GM12892 (cell line): Measurements from ENCODE around the gene ANKRD44.
A peak's percentile ranks its signal among the peaks of the same experiment; 100 is the strongest.

Experiments used
- DNase-seq: peaks from one replicate; pipeline ENCODE4 v3.0.0; 2011; ENCODE audit not compliant: insufficient read length
- FAIRE-seq: peaks from 2 replicates; lab custom pipeline; 2011; peaks lifted over from hg19 to GRCh38; lab: Jason Lieb, UNC
- POLR2A ChIP-seq: IDR thresholded peaks from 2 replicates; pipeline ENCODE4 v1.6.1; 2011; ENCODE audit warnings: low read depth, low read length, control low read depth
- POLR2AphosphoS5 ChIP-seq: IDR thresholded peaks from 2 replicates; pipeline ENCODE4 v1.6.1; 2011; ENCODE audit warnings: low read depth, low read length, control low read depth
- TAF1 ChIP-seq: IDR thresholded peaks from 2 replicates; pipeline ENCODE4 v1.6.1; 2011; ENCODE audit warnings: low read depth, mild to moderate bottlenecking, control low read depth, low read length, borderline replicate concordance

Gene ANKRD44

GRCh38 chr2:197254776-197255530 lies 55.6 kb downstream of the ANKRD44 start:
- no peak for DNase-seq
- peak; percentile 21 for FAIRE-seq
- no peak for TF ChIP-seq POLR2AphosphoS5
- no peak for TF ChIP-seq TAF1
- TF ChIP-seq POLR2A: no peak

- no peak for DNase-seq
- TF ChIP-seq TAF1 (no peak), POLR2A (no peak)
- peak; percentile 51 for FAIRE-seq
These were observed 59.0 kb downstream of the ANKRD44 start for GRCh38 chr2:197251576-197251975.

DNA sequence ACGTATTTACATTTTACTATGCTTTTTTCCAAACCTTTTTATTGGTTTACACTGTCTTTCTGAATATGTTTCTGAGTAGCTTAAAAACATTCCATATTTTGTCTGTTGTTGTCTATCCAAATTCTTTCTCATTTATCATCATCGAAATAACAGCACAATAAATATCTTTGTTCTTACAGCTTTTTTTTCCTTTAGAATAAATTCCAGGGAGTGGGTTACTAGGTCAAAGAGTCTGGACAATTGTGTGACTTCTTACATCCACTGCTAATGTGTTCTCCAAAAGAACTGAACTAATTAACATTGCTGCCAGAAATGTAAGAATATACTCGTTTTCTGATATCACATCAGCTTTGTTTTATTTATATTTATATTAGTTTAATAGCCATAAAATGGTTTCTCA lies 59.4 kb downstream of the ANKRD44 start:
- TF ChIP-seq POLR2A: no peak
- no peak for TF ChIP-seq TAF1
- TF ChIP-seq POLR2AphosphoS5: no peak
- FAIRE-seq (no peak), DNase-seq (no peak)

DNA sequence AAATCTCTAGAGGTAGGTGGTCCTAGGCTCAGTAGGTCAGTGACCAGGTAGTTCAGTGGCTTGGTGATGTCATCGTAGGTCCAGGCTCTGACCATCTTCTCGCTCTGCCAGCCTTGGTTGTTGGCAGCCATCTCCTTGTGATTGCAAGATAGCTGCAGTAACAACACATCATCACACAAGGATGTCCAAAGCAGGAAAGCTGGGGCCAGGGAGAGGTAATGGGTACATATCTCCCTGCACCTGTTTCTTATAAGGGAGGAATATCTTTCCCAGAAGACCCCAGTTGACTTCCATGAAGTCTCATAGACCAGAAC lies 60.5 kb downstream of the ANKRD44 start:
- TF ChIP-seq POLR2A (no peak), POLR2AphosphoS5 (no peak), TAF1 (no peak)
- DNase-seq (no peak), FAIRE-seq (peak; percentile 77)

DNA sequence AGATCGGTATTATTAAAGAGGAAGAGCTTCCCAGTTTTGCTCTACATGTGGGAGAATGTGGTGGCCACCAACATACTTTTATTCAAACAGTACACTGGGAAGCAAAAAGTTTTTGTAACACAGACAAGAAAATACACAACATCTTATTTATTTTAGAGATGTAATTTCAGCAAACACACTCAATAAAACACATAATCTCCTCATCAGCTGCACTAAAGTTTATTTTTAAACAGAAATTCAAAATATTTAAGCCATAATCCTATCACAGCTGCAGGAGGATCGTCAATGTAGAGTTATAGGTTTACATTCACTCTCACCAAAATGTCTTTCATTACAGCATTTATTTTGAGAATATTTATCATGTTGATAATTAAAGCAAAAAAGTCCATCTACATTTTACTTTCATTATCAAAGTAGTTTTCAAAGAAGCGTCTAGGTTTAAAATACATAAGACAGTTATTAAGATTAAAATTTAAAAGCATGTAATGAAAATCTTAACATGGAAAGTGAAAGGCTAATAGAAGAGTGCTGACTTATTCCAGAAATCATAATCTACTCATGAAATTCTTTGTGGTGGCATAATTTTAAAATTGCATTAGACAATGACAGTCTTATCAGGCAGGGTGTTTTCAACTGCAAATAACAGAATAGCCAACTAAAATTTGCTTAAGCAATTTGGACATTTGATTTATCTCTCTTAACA lies 61.0 kb downstream of the ANKRD44 start:
- TF ChIP-seq TAF1: no peak
- TF ChIP-seq POLR2A: no peak
- no peak for TF ChIP-seq POLR2AphosphoS5
- no peak for FAIRE-seq

GRCh38 chr2:197248623-197249022 lies 62.0 kb downstream of the ANKRD44 start:
- no peak for TF ChIP-seq POLR2AphosphoS5
- no peak for TF ChIP-seq POLR2A
- DNase-seq (no peak), FAIRE-seq (no peak)

More for the DNA sequence above, 61.0 kb downstream of the ANKRD44 start:
- DNase-seq: no peak

GRCh38 chr2:197248001-197248401 lies 62.6 kb downstream of the ANKRD44 start:
- DNase-seq (no peak), FAIRE-seq (no peak)
- TF ChIP-seq TAF1 (no peak), POLR2A (no peak), POLR2AphosphoS5 (no peak)

GRCh38 chr2:197247083-197247482 lies 63.5 kb downstream of the ANKRD44 start:
- no peak for FAIRE-seq
- DNase-seq: no peak
- TF ChIP-seq POLR2AphosphoS5 (no peak), TAF1 (no peak), POLR2A (no peak)

- peak; percentile 42 for FAIRE-seq
- TF ChIP-seq TAF1 (no peak), POLR2AphosphoS5 (no peak), POLR2A (no peak)
- no peak for DNase-seq
These were observed 64.5 kb downstream of the ANKRD44 start for GRCh38 chr2:197245829-197246804.

DNA sequence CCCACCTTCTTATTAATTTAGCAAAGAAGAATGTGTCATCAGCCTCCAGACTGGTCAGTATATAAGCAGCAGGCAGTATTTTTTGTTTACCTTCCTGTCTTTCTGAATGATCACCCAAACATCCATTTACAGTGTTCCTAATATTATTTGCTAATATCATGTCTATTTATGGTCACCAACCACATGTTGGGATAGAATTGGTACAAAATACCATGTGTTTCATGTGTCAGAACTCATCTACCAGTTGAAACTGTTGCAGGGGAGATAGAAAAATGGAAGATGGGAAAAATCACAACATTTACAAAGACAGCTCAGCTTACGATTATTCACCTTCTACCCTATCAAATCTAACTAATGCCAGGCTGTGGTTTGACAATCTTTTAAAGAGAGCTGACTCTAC lies 66.2 kb downstream of the ANKRD44 start:
- FAIRE-seq (peak; percentile 56), DNase-seq (no peak)
- TF ChIP-seq POLR2AphosphoS5 (no peak), POLR2A (no peak), TAF1 (no peak)

DNA sequence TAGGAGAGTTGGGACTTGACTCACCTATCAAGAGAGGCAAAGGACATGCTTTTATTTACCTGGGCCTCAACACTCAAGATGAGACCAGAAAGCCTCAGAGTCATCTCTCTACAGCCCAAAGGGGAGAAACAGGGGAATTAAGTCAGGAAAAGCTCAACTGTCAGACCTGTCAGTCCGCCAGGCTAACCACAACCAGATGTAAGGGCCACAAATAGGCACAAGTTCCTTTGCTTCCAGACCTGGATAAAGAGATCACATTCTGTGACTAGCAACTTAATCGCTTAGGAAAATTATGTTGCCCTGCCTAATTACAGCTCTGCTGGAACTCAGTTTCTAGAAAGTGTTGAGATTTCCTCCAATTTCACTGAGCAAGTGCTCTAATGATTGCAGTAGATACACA lies 67.9 kb downstream of the ANKRD44 start:
- FAIRE-seq: no peak
- TF ChIP-seq TAF1: no peak
- no peak for TF ChIP-seq POLR2A
- TF ChIP-seq POLR2AphosphoS5: no peak
- no peak for DNase-seq

GRCh38 chr2:197241596-197241995 lies 69.0 kb downstream of the ANKRD44 start:
- FAIRE-seq (no peak), DNase-seq (no peak)
- TF ChIP-seq TAF1 (no peak), POLR2AphosphoS5 (no peak), POLR2A (no peak)

GRCh38 chr2:197241153-197241552 lies 69.4 kb downstream of the ANKRD44 start:
- TF ChIP-seq POLR2A: no peak
- TF ChIP-seq TAF1: no peak
- TF ChIP-seq POLR2AphosphoS5: no peak
- no peak for FAIRE-seq

More at GRCh38 chr2:197241153-197241552, 69.4 kb downstream of the ANKRD44 start:
- no peak for DNase-seq
